Measurements from ENCODE around the gene SKI. TPM values are rescaled to one million over a fixed set of nuclear protein-coding genes. Genes with fewer than 3 reads are reported as not detected.

SKI gene
- total and polyA plus RNA-seq, 10 of the 15 experiments (the other 5 are each of a cell fraction or from before 2014, with no cell fraction given): 0.03 to 14.9 (median 0.96) TPM

GRCh38 chr1:2273401-2274090, 45.4 kb downstream of the SKI start (continued):
- TF ChIP-seq, protein P1, sequence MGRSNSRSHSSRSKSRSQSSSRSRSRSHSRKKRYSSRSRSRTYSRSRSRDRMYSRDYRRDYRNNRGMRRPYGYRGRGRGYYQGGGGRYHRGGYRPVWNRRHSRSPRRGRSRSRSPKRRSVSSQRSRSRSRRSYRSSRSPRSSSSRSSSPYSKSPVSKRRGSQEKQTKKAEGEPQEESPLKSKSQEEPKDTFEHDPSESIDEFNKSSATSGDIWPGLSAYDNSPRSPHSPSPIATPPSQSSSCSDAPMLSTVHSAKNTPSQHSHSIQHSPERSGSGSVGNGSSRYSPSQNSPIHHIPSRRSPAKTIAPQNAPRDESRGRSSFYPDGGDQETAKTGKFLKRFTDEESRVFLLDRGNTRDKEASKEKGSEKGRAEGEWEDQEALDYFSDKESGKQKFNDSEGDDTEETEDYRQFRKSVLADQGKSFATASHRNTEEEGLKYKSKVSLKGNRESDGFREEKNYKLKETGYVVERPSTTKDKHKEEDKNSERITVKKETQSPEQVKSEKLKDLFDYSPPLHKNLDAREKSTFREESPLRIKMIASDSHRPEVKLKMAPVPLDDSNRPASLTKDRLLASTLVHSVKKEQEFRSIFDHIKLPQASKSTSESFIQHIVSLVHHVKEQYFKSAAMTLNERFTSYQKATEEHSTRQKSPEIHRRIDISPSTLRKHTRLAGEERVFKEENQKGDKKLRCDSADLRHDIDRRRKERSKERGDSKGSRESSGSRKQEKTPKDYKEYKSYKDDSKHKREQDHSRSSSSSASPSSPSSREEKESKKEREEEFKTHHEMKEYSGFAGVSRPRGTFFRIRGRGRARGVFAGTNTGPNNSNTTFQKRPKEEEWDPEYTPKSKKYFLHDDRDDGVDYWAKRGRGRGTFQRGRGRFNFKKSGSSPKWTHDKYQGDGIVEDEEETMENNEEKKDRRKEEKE (IDR thresholded peaks at IDR 0.05): no peak

DNA sequence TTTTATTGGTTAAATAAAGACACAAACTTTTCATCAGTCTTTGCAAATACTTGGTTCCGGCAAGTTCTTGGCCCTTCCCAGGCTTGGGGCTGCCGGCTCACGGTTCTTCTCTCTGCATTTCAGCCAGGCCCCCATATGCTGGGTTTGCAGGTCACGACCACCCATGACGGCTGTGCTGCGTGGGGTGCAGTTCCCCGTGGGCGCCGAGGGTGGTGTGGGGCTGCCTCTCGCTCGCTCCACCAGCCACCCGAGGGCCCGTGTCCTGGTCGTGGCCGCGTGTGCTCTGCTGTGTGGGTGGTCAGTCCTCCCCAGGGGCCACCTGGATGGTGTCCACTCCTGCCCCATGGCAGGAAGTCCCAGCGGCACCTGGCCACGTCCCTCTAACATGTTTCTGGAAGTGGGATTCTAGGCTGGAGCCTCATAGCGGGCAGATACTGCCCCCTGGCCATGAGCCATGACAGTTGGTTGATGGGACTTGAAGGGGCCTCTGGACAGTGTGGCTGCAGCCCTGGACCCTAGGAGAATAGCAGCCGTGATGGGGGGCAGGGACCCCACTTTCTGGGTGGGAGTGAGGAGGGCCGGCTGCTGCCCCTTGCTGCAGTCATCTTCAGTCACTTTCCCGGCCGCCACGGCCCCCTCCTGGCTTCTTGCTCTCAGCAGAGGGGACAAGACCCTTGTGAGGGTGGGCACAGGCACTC, 46.3 kb downstream of the SKI start:
- DNase-seq (ENCODE audit: low read depth, low spot score) (no peak), ATAC-seq (no peak), FAIRE-seq (no peak)
- WGBS (ENCODE audit: insufficient coverage, insufficient replicate concordance, low lambda C conversion rate, missing lambda C conversion rate): 78% methylated on average over 19 of the region's 24 CpGs
- RAD21 ChIA-PET (ENCODE audit: unreplicated experiment): no interaction called here
- H3K79me2 ChIP-seq (ENCODE audit: control insufficient read depth, insufficient read depth, low read length): no peaks in the 10 kb centered on the region; the same call in 1 of the 2 replicates
- H3K9ac ChIP-seq (ENCODE audit: control insufficient read depth, insufficient read depth, low read length): no peak overlapping the region
- SMC1A ChIA-PET (ENCODE audit: uncharacterized antibody, unreplicated experiment): no interaction called here
- H3K36me3 ChIP-seq (ENCODE audit: control insufficient read depth in 2 of 2, insufficient read depth in 2 of 2, low read length in 1 of 2): peaks cover 0 to 7% of the 10 kb centered on the region in 2 experiments; a peak in 2 of 4 replicates
- H2AFZ ChIP-seq (ENCODE audit: control insufficient read depth, low read depth, low read length): no peak overlapping the region
- H3K27ac ChIP-seq (ENCODE audit: control insufficient read depth, insufficient read depth): no peak overlapping the region
- H3K9me3 ChIP-seq (replicated peaks; ENCODE audit: control insufficient read depth, insufficient read depth, low read length): no peaks in the 10 kb centered on the region; the same call in 2 of the 3 replicates
- no peaks in the 10 kb centered on the region for H3K27me3 ChIP-seq (replicated peaks in 1 of 2; ENCODE audit: control insufficient read depth in 2 of 2, insufficient read depth in 2 of 2, low read length in 1 of 2)
- in situ Hi-C loops (cut with MboI) (no loop called here), intact Hi-C loops (cut with micrococcal nuclease; ENCODE audit: unreplicated experiment) (no loop called here)
- CTCF ChIA-PET: no interaction called here
- no peaks in the 10 kb centered on the region for H3K4me1 ChIP-seq (ENCODE audit: control insufficient read depth, insufficient read depth, low read length)
- H4K20me1 ChIP-seq (ENCODE audit: control insufficient read depth, insufficient read depth): no peaks in the 10 kb centered on the region
- no peak overlapping the region for H3K4me2 ChIP-seq (ENCODE audit: control insufficient read depth, insufficient read depth)
- POLR2A ChIA-PET: no interaction called here
- H3K4me3 ChIP-seq: no peak overlapping the region
- BruUV-seq (replicated peaks): no TSS peak
- TF ChIP-seq NR2C2 (IDR thresholded peaks at IDR 0.05; ENCODE audit: borderline replicate concordance, control insufficient read depth, insufficient read length, low read depth): no peak
- TF ChIP-seq SIX5 (IDR thresholded peaks at IDR 0.05; ENCODE audit: low read depth, low read length, severe bottlenecking): no peak
- no peak for TF ChIP-seq RELB (IDR thresholded peaks at IDR 0.05; ENCODE audit: low read depth)
- no peak for TF ChIP-seq NKRF (conservative IDR thresholded peaks at IDR 0.05)
- TF ChIP-seq HDAC2 (IDR thresholded peaks at IDR 0.05): no peak
- no peak for TF ChIP-seq POLR2A (IDR thresholded peaks at IDR 0.05; ENCODE audit: low read depth, low read length)
- TF ChIP-seq ZNF274 (IDR thresholded peaks at IDR 0.05; ENCODE audit: insufficient read depth, insufficient read length): no peak
- no peak for TF ChIP-seq ZBED1 (IDR thresholded peaks at IDR 0.05; ENCODE audit: borderline replicate concordance)
- no peak for TF ChIP-seq ASH2L (IDR thresholded peaks at IDR 0.05; ENCODE audit: borderline replicate concordance, low read depth)
- TF ChIP-seq, protein P2, sequence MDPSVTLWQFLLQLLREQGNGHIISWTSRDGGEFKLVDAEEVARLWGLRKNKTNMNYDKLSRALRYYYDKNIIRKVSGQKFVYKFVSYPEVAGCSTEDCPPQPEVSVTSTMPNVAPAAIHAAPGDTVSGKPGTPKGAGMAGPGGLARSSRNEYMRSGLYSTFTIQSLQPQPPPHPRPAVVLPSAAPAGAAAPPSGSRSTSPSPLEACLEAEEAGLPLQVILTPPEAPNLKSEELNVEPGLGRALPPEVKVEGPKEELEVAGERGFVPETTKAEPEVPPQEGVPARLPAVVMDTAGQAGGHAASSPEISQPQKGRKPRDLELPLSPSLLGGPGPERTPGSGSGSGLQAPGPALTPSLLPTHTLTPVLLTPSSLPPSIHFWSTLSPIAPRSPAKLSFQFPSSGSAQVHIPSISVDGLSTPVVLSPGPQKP (IDR thresholded peaks at IDR 0.05; ENCODE audit: low read depth, low read length): no peak
- TF ChIP-seq TCF7 (IDR thresholded peaks at IDR 0.05; ENCODE audit: borderline replicate concordance): no peak
- TF ChIP-seq NRF1 (conservative IDR thresholded peaks at IDR 0.05; ENCODE audit: low read depth, low read length): no peak
- TF ChIP-seq EGR1 (IDR thresholded peaks at IDR 0.05; ENCODE audit: borderline replicate concordance in 1 of 2, low read depth in 2 of 2, low read length in 2 of 2): no peak
